ENCODE data around the gene PRODH2. TPM values are rescaled to one million over a fixed set of nuclear protein-coding genes. Genes with fewer than 3 reads are reported as not detected.

PRODH2 gene
- total and polyA plus RNA-seq, 10 of the 15 experiments (the other 5 are each of a cell fraction or from before 2014, with no cell fraction given): 0.07 TPM; not detected in 9

DNA sequence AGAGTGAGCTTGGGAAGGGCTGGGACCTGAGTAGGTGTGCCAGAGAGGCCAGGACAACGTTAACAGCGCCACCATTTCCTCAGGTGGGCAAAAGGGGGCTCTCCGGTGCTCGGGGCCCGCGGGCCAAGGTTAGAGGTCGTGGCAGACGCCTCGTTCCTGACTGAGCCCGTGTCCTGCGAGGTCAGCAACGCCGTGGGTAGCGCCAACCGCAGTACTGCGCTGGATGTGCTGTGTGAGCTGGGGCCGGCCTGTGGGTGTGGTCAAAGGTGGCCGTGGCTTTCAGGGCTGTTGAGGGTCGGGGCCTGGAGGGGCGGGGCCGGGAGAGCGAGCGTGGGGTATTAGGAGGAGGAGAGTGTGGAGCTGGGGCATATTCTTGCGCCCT is 47.8 kb upstream of the PRODH2 start:
- Histone ChIP-seq H3K4me1 (ENCODE audit: control insufficient read depth, insufficient read depth, low read length) (peaks cover 3% of the 10 kb centered on the region; the same call in 1 of the 2 replicates), H3K9ac (ENCODE audit: control insufficient read depth, insufficient read depth, low read length) (no peak overlapping the region), H3K4me2 (ENCODE audit: control insufficient read depth, insufficient read depth) (no peak overlapping the region), H3K79me2 (ENCODE audit: control insufficient read depth, insufficient read depth, low read length) (no peaks in the 10 kb centered on the region), H3K36me3 (ENCODE audit: control insufficient read depth in 2 of 2, insufficient read depth in 2 of 2, low read length in 1 of 2) (no peaks in the 10 kb centered on the region), H3K9me3 (replicated peaks; ENCODE audit: control insufficient read depth, insufficient read depth, low read length) (no peaks in the 10 kb centered on the region), H4K20me1 (ENCODE audit: control insufficient read depth, insufficient read depth) (no peaks in the 10 kb centered on the region), H2AFZ (ENCODE audit: control insufficient read depth, low read depth, low read length) (no peak overlapping the region), H3K27me3 (replicated peaks in 1 of 2; ENCODE audit: control insufficient read depth in 2 of 2, insufficient read depth in 2 of 2, low read length in 1 of 2) (peaks cover 13 to 14% of the 10 kb centered on the region in 2 experiments; a peak in 3 of 4 replicates), H3K4me3 (no peak overlapping the region), H3K27ac (ENCODE audit: control insufficient read depth, insufficient read depth) (no peak overlapping the region)
- intact Hi-C loops (cut with micrococcal nuclease; ENCODE audit: unreplicated experiment) (no loop called here), in situ Hi-C loops (cut with MboI) (no loop called here)
- 30% methylated on average over 24 of the region's 24 CpGs for WGBS (ENCODE audit: insufficient coverage, insufficient replicate concordance, low lambda C conversion rate, missing lambda C conversion rate)
- FAIRE-seq (no peak), ATAC-seq (no peak), DNase-seq (ENCODE audit: low read depth, low spot score) (no peak)
- ChIA-PET SMC1A (ENCODE audit: uncharacterized antibody, unreplicated experiment) (no interaction called here), POLR2A (no interaction called here), RAD21 (ENCODE audit: unreplicated experiment) (no interaction called here), CTCF (no interaction called here)
- no TSS peak for BruUV-seq (replicated peaks)
- TF ChIP-seq BMI1 (IDR thresholded peaks at IDR 0.05; ENCODE audit: borderline replicate concordance) (no peak), YY1 (IDR thresholded peaks at IDR 0.05; ENCODE audit: low read depth, low read length) (no peak), MYB (IDR thresholded peaks at IDR 0.05; ENCODE audit: borderline replicate concordance, low read depth, low read length) (no peak)
- TF ChIP-seq, protein P1, sequence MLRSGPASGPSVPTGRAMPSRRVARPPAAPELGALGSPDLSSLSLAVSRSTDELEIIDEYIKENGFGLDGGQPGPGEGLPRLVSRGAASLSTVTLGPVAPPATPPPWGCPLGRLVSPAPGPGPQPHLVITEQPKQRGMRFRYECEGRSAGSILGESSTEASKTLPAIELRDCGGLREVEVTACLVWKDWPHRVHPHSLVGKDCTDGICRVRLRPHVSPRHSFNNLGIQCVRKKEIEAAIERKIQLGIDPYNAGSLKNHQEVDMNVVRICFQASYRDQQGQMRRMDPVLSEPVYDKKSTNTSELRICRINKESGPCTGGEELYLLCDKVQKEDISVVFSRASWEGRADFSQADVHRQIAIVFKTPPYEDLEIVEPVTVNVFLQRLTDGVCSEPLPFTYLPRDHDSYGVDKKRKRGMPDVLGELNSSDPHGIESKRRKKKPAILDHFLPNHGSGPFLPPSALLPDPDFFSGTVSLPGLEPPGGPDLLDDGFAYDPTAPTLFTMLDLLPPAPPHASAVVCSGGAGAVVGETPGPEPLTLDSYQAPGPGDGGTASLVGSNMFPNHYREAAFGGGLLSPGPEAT (IDR thresholded peaks at IDR 0.05; ENCODE audit: low read depth): no peak

DNA sequence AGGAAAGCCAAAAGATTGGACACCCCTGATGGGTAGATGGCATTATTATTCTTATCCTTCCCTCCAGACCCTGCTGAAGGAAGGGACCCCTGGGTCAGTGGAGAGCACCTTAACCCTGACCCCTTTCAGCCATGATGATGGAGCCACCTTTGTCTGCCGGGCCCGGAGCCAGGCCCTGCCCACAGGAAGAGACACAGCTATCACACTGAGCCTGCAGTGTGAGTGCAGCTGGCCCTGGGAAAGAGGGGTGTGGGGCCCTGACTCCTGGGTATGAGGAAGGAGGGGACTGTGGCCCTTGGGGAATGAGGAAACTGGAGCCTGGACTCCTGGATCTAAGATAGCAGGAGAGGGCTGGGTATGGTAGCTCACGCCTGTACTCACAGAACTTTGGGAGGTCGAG is 46.8 kb upstream of the PRODH2 start:
- DNase-seq (ENCODE audit: low read depth, low spot score) (no peak), ATAC-seq (no peak), FAIRE-seq (no peak)
- Histone ChIP-seq H3K79me2 (ENCODE audit: control insufficient read depth, insufficient read depth, low read length) (no peaks in the 10 kb centered on the region), H3K4me1 (ENCODE audit: control insufficient read depth, insufficient read depth, low read length) (peaks cover 3% of the 10 kb centered on the region; the same call in 1 of the 2 replicates), H3K27ac (ENCODE audit: control insufficient read depth, insufficient read depth) (no peak overlapping the region), H3K27me3 (replicated peaks in 1 of 2; ENCODE audit: control insufficient read depth in 2 of 2, insufficient read depth in 2 of 2, low read length in 1 of 2) (peaks cover 14 to 15% of the 10 kb centered on the region in 2 experiments; a peak in 3 of 4 replicates), H3K9me3 (replicated peaks; ENCODE audit: control insufficient read depth, insufficient read depth, low read length) (no peaks in the 10 kb centered on the region), H4K20me1 (ENCODE audit: control insufficient read depth, insufficient read depth) (no peaks in the 10 kb centered on the region), H3K4me2 (ENCODE audit: control insufficient read depth, insufficient read depth) (no peak overlapping the region), H3K9ac (ENCODE audit: control insufficient read depth, insufficient read depth, low read length) (no peak overlapping the region), H3K36me3 (ENCODE audit: control insufficient read depth in 2 of 2, insufficient read depth in 2 of 2, low read length in 1 of 2) (no peaks in the 10 kb centered on the region), H3K4me3 (no peak overlapping the region), H2AFZ (ENCODE audit: control insufficient read depth, low read depth, low read length) (no peak overlapping the region)
- ChIA-PET SMC1A (ENCODE audit: uncharacterized antibody, unreplicated experiment) (no interaction called here), RAD21 (ENCODE audit: unreplicated experiment) (no interaction called here), CTCF (interaction anchor here (0.9 kb wide), 1 partner anchor 169 kb away, joined by 3 read pairs; no protein-coding TSS in a partner anchor), POLR2A (no interaction called here)
- BruUV-seq (replicated peaks): no TSS peak
- in situ Hi-C loops (cut with MboI): no loop called here
- 29% methylated on average over 4 of the region's 4 CpGs for WGBS (ENCODE audit: insufficient coverage, insufficient replicate concordance, low lambda C conversion rate, missing lambda C conversion rate)
- intact Hi-C loops (cut with micrococcal nuclease; ENCODE audit: unreplicated experiment): no loop called here
- TF ChIP-seq, protein P2, sequence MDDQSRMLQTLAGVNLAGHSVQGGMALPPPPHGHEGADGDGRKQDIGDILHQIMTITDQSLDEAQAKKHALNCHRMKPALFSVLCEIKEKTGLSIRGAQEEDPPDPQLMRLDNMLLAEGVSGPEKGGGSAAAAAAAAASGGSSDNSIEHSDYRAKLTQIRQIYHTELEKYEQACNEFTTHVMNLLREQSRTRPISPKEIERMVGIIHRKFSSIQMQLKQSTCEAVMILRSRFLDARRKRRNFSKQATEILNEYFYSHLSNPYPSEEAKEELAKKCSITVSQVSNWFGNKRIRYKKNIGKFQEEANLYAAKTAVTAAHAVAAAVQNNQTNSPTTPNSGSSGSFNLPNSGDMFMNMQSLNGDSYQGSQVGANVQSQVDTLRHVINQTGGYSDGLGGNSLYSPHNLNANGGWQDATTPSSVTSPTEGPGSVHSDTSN (IDR thresholded peaks at IDR 0.05; ENCODE audit: insufficient replicate concordance, low read depth, low read length): no peak
- TF ChIP-seq SMAD5 (IDR thresholded peaks at IDR 0.05; ENCODE audit: low read depth) (no peak), NFIC (IDR thresholded peaks at IDR 0.05; ENCODE audit: low read depth, low read length) (no peak)
- TF ChIP-seq, protein P3, sequence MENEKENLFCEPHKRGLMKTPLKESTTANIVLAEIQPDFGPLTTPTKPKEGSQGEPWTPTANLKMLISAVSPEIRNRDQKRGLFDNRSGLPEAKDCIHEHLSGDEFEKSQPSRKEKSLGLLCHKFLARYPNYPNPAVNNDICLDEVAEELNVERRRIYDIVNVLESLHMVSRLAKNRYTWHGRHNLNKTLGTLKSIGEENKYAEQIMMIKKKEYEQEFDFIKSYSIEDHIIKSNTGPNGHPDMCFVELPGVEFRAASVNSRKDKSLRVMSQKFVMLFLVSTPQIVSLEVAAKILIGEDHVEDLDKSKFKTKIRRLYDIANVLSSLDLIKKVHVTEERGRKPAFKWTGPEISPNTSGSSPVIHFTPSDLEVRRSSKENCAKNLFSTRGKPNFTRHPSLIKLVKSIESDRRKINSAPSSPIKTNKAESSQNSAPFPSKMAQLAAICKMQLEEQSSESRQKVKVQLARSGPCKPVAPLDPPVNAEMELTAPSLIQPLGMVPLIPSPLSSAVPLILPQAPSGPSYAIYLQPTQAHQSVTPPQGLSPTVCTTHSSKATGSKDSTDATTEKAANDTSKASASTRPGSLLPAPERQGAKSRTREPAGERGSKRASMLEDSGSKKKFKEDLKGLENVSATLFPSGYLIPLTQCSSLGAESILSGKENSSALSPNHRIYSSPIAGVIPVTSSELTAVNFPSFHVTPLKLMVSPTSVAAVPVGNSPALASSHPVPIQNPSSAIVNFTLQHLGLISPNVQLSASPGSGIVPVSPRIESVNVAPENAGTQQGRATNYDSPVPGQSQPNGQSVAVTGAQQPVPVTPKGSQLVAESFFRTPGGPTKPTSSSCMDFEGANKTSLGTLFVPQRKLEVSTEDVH (IDR thresholded peaks at IDR 0.05; ENCODE audit: low read depth, partially characterized antibody): no peak
- TF ChIP-seq, protein P1 (IDR thresholded peaks at IDR 0.05; ENCODE audit: low read depth): no peak
